T47D (cell line): ENCODE data around the gene CEACAM18.

Source experiments
- DNase-seq, 2 experiments: peaks; one replicate each; pipeline versions ENCODE4 v3.0.0 to v3.0.0-alpha.2; 2011 to 2012; ENCODE audit warnings: low read depth in 1 of 2, low spot score in 1 of 2
- JUND ChIP-seq: IDR thresholded peaks from 2 replicates; pipeline ENCODE4 v1.6.1; 2012; ENCODE audit warnings: low read depth
- in situ Hi-C: cut with HindIII; loops from 2 replicates; pipeline ENCODE4 v1.10.0; 2016; ENCODE audit warnings: low sequenced_read_pairs, low pct_unique_long_range_greater_than_20kb

The CEACAM18 gene

DNA sequence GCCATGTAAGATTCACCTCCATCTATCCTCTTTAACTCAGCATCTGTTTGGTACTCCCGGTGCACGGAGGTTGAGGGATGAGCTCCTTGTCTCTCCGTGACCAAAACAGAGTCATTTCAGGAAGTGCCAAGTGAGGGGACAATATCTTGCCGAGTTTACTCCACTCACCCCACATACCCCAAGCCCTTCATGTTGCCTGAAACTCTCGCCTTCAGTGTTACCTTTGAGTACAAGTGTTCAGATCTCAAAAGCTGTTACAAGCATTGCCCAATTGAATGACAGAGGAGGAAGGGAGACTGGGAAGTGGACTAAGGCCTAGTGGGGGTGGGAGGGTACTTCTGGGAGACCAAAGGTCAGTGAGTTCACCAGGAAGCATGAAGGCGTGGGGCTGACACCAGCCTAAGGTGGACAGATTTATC, 29.3 kb downstream of the CEACAM18 start:
- no peak for TF ChIP-seq JUND
- DNase-seq, result no peak
- in situ Hi-C loops, result no loop called here

DNA sequence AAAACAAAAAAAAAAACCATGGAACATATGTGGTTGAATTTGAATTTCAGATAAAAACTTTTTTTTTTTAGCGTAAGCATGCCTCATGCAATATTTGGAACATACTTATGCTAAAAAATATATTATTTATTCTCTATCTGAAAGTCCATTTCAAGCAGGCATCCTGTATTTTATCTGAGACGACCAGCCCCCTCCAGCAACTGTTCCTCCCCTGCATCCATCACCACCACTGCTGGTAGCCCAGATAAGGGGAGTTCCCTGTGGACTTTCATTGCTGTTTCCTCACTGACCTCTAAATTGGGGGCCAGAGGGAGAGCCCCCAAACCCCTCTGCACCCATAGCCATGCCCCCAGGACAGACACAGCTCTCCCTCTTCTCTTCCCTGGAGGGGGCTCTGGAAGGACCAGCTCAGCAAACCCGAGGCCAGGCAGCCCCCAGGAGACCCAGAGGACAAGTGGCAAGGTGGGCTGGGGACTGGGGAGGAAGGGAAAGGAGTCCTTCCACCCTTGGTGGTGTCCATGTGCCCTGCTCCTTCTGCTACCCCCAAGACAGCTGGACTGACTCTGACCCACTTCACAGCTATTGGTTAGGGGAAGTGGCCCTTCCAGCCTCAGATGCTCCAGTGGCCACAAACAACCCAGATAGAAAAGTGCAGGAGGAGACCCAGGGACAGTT, 29.9 kb downstream of the CEACAM18 start:
- DNase-seq, result no peak
- no peak for TF ChIP-seq JUND
- in situ Hi-C loops, result no loop called here

DNA sequence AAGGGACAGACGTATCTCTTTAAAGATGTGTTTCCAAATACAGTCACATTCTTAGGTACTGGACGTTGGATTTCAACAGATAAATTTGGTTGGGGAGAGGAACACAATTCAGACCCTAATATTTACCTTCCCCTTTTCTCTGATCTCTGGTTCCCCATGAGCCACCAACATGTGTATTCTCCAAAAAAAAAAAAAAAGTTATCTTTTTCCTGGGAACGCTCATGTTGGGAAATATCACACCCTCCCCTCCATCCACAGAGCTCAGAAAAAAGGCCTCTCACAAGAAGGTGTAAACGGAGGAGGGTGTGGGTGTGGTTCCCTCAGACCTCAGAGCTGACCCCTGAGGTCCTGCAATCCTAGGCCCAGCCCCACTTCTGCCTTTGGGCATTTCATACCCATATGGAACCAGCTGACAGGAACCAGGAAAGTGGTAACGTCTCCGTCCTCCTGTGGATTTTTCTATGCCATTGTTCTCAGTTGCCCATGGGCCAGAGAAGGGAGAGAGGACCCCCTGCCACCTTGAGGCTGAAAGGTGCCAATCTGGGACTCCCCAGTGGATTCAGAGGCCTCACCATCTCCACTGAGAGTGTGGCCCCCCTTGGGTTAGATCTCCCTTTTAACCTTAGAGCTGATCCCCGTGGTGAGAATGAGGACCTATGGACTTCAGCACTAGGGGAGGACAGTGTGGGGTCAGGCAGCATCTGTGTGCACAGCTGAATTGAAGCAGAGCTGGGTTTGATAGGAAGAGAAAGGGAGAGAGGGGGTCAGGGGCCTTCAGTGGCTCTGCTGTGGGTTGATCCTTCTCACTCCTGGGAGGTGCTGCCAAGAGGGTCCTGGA, 31.7 kb downstream of the CEACAM18 start:
- no peak for DNase-seq
- no peak for TF ChIP-seq JUND
- in situ Hi-C loops, result no loop called here

DNA sequence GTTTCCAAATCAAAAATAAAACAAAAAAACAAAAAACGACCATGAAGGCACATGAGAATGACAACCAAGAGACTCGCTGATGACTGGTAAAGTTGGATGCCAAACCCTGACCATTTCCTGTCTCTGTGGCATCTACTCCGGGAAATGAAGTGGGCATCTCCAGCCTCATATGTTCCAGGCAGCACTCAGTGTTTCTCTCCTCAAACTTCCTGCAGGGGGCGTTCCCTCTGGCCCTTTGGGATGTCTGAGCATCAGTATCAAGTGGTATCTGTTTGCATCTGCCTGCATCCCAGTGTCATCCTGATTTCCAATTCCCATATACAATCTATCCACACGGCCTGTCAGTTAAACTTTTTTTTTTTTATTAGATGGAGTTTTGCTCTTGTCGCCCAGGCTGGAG, 33.0 kb downstream of the CEACAM18 start:
- no peak for DNase-seq
- no peak for TF ChIP-seq JUND
- in situ Hi-C loops, result no loop called here

DNA sequence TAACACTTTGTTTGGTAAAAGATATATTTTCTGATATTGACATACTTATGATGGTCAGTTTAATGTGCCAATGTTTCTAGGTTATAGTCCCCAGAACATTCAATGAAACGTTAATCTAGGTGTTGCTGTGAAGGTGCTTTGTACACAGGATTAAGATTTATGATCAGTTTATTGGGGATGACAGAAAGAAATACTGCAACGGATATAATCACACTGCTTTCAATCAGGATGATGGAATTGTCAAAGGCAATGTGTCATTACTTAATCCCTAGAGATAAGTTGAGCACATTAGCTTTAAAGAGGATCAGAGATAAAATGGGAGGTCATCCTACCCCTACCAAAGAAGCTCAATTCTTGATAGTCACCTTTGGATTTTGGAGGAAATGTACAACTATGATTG, 35.6 kb downstream of the CEACAM18 start:
- no peak for DNase-seq
- in situ Hi-C loops, result no loop called here

DNA sequence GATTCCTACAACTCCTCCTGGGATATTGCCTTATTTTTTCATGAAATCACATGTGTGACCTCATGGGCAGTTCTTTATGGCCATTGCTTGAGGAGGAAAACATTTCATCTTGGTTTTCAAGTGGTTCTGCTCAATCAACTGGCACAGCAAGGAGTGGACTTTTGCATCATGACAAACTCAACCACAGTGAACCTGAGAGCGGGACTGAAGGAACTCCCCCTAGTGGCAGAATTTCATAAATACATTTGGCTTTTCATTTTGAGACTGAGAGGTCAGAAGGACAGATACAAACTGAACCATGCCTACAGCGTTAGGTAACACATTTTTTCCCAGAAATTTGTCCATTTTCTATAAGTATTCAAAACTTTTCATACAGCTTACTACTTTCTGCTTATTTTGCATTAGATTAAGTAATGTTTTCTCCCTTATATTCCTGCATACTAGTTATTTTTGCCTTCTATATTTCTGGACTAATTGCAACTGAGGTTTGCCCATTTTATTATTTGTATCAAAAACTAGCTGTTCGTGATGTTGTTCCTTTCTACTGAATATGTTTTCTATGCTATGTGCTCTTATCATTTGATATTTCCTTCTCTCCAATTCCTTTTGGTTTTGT, 36.6 kb downstream of the CEACAM18 start:
- peak; percentile 14 to 63 for DNase-seq
- no peak for TF ChIP-seq JUND
- in situ Hi-C loops, result no loop called here

More for the DNA sequence above, 35.6 kb downstream of the CEACAM18 start:
- TF ChIP-seq JUND, result no peak

DNA sequence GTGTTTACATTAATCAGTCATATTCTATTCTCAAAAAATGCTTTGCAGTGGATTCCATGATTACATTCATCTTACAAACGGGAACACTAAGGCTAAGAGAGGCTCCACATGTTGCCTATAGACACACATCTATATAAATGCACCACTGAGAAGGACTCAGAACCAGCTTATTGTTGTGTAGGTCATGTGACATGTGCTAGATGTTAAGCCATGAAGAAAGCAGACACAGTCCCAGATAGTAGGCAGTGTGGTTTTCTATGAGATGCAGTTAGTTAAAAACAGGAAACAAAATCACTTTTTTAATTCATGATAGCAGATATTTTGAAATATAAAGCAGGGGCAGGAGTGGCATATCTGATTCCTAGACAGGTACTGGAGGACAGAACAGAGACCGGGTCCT, 42.4 kb downstream of the CEACAM18 start:
- in situ Hi-C loops, result no loop called here

DNA sequence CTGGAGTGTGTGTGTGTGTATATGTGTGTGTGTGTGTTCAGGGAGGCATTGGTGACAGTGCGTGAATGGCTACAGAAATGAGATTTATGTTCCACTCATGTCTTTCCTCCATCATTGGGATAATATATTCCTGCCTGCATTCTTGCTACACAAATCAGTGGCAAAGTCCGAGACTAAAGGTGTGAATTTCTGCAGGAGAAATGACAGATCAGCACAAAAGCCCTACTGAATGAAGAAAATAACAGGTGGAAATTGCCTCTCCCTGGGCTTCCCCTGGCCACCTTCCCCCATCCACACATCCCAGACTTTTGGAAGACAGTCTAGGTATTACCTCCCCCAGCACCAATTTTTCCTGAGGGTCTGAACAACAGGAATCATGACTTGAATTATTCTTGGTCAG, 43.0 kb downstream of the CEACAM18 start:
- no peak for DNase-seq
- no peak for TF ChIP-seq JUND
- in situ Hi-C loops, result no loop called here

More for the DNA sequence above, 42.4 kb downstream of the CEACAM18 start:
- TF ChIP-seq JUND, result no peak
- DNase-seq, result no peak

DNA sequence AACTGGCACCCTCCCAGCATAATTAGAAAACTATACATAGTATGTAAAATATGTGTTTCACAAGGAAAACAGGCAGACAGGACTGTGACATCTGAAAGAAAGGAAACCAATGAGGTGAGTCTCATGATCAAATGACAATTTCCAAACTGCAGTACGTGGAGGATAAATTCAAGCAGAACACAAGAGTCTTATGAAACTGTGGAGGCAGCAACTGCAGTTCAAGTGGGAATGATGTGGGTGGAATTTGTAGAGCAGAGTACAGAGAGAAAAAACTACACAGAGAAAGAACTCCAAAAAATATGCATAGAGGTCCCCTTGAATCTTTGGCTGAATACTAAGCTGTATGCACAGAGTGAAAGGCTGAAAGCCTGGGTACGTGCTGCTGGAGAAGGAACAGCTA, 43.4 kb downstream of the CEACAM18 start:
- TF ChIP-seq JUND, result no peak
- DNase-seq, result no peak
- in situ Hi-C loops, result no loop called here

DNA sequence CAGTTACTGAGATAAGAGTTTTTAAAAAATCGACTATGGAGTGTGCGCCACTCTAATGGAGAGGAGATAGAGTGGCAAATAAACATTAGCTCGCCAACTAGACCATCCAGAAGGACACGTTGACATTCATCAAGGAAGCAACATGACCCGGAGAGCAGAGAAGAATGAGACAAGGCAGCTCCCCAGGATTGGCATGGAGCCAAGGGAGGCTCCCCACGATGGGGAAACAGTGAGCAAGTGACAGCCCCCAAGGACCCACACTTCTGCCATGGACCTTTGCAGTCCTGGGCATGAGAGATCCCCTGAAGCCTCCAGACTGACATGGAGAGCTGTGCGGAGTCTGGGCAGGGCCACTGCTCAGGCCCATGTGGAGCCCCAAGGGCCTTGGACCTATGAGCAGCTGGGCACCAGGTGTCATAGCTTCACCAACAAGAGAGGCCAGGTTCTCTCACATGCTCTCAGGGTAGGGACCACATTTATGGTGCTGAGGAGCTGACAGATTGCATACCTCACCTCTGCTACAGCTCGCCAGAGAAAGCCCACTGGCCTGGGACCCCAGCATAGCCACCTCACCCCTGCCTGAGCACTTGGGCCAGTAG, 46.4 kb downstream of the CEACAM18 start:
- in situ Hi-C loops, result no loop called here
- no peak for TF ChIP-seq JUND
- no peak for DNase-seq

DNA sequence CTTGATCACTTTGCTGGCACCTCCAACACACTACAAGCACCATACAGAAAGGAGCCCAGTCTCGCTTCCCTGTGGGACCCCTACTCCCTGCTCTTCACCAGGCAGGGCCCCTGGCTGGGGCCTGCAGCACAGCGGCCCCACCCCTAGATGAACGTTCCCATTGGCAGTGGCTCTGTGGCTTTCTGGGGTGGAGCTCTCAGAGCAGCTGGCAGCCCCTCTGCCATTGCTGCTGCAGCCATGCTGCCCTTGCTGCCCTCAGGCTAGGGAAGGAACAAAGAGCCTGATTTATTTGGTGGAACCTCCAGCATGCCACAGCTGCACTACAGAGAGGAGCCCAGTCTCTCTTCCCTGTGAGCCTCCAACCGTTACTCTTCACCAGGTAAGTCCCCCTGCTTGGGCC, 47.3 kb downstream of the CEACAM18 start:
- DNase-seq, result no peak
- no peak for TF ChIP-seq JUND
- in situ Hi-C loops, result no loop called here

DNA sequence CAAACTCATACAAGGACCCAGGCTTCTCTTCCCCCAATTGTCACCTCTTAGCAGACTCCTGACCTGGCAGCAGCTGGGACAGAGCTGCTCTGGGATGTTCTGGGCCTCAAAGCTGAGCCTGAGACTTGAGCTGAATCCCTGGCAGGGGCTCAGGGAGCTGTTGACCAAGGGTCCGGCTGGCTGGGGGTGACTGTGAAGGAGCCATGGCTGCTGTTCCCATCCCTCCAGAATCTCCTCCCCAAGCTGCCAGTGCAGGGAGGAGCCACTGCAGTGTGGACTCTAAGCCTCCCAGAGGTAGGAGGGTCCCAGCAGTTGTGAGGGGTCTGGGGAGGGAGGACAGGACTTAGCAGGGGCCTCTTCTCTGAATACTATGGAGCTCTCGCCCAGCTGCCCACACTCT, 51.0 kb downstream of the CEACAM18 start:
- DNase-seq, result no peak
- in situ Hi-C loops, result no loop called here
- no peak for TF ChIP-seq JUND

DNA sequence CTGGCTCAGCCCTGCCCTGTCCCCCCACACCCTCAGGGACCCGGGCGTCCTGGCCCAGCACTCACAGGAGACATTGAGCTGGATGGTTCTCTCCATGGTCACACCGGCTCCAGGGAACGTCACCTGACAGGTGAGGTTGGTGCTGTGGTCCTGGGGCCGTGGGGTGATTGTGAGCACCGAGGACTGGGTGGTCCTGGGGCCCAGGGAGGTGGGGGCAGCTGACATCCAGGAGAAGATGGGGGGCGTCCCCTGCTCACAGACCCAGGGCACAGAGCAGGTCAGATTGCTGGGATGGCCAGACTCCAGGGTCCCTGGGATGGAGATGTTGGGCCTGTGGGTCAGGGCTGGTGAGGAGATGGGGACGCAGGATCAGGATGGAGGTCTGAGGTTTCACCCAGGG, 52.3 kb downstream of the CEACAM18 start:
- in situ Hi-C loops, result no loop called here
- no peak for TF ChIP-seq JUND
- DNase-seq, result no peak
